Iris pigment epithelial cell (primary cell): Measurements from ENCODE around the gene ARHGEF28.

Experiments used
- DNase-seq: peaks from one replicate; pipeline ENCODE4 v3.0.0-alpha.2; 2011; ENCODE audit warnings: low read depth

ARHGEF28 gene

GRCh38 chr5:73655521-73656160, 29.6 kb downstream of the ARHGEF28 start:
- DNase-seq = no peak

GRCh38 chr5:73661753-73662152, 35.8 kb downstream of the ARHGEF28 start:
- no peak for DNase-seq

GRCh38 chr5:73663161-73663859, 37.3 kb downstream of the ARHGEF28 start:
- DNase-seq = no peak

DNA sequence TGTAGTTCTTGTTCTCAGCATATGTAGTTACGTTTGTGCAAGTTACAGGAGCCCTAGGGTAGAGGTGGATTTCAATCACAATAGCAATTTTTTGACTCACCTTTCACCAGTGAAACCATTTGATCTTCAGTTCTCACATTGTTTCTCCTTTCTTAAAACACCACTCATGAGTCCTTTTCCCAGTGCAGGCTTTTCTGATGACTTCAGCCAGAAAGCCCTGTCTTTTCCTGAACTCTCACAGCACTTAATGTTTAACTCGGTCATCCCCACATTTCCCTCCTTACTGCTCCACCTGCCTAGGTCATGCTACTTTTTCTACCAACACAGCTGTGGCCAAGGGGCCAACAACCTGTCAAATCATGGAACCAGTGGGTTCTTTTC, 37.9 kb downstream of the ARHGEF28 start:
- DNase-seq = no peak

GRCh38 chr5:73664796-73665195, 38.8 kb downstream of the ARHGEF28 start:
- DNase-seq = no peak

- DNase-seq = no peak
Observed at GRCh38 chr5:73666891-73667290, 40.9 kb downstream of the ARHGEF28 start.

GRCh38 chr5:73668017-73668416, 42.0 kb downstream of the ARHGEF28 start:
- DNase-seq = no peak

DNA sequence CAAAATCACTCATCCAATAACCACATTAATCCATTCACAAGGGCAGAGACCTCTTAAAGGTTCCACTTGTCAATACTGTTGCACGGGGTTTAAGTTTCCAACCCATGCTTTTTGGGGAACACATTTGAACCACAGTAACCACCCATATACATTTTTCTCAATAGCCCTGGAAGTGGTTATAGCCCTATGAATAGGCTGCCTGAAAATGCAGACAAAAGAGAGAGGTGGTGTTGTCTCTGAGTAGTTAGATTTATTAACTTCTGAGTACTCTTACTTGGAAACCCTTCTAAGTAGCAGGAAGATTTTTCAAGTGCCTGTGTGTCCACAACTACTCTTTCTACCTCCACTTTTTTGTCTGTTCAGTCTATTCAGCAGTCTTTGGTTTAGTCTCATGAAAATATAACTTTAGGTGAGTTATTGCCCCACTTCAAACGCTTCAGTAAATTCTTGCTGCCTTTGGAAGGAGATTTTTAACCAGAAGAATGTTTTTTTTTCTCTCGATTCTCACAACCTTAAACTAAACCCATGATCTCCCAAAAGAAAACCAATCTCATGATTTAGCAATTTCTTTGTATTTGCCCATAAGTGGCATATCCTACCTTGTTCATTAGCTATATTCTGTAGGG, 42.6 kb downstream of the ARHGEF28 start:
- DNase-seq = no peak

GRCh38 chr5:73670731-73671130, 44.7 kb downstream of the ARHGEF28 start:
- no peak for DNase-seq

GRCh38 chr5:73672132-73672531, 46.1 kb downstream of the ARHGEF28 start:
- no peak for DNase-seq

GRCh38 chr5:73673161-73673591, 47.2 kb downstream of the ARHGEF28 start:
- peak; percentile 95 for DNase-seq

DNA sequence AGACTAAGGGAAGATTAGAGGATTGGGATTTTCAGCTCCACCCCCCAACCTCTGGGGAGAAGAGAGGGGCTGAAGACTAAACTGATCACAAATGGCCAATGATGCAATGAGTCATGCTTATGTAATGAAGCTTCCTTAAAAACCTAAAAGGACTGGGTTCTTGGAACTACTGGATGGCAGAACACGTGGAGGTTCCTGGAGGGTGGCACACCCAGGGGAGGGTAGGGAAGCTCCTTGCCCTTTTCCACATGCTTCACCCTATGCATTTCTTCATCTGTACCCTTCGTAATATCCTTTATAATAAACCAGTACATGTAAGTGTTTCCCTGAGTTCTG, 48.6 kb downstream of the ARHGEF28 start:
- no peak for DNase-seq

GRCh38 chr5:73678322-73678740, 52.3 kb downstream of the ARHGEF28 start:
- DNase-seq = no peak

DNA sequence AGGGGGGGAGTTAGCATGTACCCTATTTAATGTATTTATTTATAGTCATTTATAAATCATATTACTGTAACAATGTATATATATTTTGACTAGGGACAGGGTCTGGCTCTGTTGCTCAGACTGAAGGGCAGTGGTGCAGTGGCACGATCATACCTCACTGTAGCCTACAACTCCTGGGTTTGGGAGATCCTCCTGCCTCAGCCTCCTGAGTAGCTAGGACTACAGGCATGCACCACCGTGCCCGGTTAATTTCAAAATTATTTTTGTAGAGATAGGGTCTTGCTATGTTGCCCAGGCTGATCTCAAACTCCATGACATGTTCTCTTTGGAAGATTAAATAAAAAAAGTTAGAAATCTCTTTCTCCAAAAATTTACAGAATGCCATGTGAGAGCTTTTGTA, 52.8 kb downstream of the ARHGEF28 start:
- DNase-seq = no peak

DNA sequence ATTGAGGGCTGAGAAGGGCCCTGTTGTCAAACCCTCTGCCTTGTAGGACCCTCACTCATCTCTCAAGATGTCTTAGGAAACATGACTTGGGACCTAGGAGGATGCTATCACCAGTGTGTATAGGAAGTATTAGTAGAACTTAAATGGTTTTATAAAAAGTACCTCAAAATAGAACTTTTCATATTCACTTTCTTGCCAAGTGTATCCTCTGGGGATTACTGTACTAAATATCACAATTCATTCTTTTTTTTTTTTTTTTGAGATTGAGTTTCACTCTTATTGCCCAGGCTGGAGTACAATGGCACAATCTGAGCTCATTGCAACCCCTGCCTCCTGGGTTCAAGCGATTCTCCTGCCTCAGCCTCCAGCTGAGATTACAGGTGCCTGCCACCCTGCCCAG, 56.2 kb downstream of the ARHGEF28 start:
- DNase-seq = no peak

- DNase-seq = no peak
Observed at GRCh38 chr5:73684691-73685090, 58.7 kb downstream of the ARHGEF28 start.

- DNase-seq = no peak
Observed at GRCh38 chr5:73686912-73687311, 60.9 kb downstream of the ARHGEF28 start.

GRCh38 chr5:73687357-73687756, 61.4 kb downstream of the ARHGEF28 start:
- DNase-seq = no peak

DNA sequence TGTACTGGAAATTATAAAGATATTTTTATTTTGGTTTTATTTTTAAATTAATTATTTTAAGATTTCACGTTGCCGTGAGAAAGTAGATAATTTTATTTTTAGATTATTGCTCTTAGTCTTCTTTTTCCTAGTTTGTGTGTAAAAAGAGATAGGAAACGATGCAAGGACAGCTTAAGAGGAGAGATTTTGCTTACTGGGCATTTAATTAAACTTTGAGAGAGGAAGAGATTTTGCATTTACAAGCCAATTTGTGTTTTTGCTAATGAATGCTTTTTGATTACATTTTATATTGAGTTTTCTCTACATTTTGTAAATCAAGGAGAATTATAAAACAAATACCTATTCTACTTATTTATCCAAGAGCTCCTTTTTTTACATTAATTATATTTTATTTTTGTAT, 64.0 kb downstream of the ARHGEF28 start:
- DNase-seq = no peak

DNA sequence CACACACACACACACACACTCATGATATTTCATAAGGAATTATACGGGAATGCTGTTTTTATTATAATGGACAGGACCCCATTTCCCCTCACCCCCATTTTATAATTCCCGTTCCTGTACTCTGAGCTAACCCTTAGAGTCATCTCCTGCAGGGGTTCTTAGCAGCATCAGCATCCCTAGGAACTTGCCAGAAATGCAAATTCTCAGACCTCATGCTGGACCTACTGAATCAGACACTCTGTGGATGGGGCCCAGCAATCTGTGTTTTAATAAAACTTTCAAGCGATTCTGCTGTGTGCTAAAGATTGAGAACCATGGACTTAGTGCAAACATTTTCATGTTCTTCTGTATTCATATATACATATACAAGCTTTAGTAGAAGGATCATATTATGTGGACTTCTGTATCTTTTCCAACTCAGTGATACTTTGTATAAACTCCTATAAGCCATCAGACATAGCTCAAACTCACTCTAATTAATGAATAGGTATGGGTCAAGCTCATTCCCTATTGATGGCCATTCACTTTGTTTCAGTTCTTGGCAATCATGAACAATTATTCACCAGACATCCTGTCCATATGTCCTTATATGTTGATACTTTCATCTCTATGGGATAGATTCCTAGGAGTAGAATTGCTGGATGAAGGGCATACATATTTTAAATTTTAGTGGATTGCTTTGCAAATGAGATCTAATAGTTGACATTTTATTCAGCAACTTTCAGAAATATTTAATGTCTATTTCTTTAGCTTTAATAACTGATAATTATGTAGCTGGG, 65.5 kb downstream of the ARHGEF28 start:
- no peak for DNase-seq

DNA sequence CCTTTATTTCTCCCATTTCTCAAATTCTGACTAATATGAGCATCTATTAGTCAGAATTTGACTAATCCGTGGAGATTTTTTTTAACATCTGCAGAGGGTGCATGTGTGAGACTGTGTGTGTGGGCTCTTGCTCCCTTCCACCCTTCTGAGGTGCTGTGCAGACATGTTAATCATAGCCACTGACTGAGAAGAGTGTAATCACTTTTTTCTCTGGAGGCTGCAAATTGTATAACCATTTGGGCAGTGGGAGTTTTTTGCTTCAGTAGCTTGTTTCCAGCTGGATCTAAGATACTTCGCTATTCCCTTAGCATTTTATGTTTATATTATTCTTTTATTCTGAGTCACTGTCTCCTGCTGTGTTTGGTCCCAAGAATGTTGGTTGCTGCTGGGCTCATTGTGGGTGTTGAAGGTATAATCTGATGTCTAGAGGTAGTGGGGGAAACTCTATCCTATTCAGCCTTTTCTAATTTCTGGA, 66.2 kb downstream of the ARHGEF28 start:
- DNase-seq = peak; percentile 78

GRCh38 chr5:73692981-73693380, 67.0 kb downstream of the ARHGEF28 start:
- DNase-seq = no peak
